NT2/D1 (cell line): ENCODE data around the gene S100A16.

Experiments used
- SUZ12 ChIP-seq: IDR thresholded peaks from 2 replicates; pipeline ENCODE4 v1.6.1; 2011; ENCODE audit not compliant: insufficient read length, insufficient read depth; ENCODE audit errors: extremely low read depth
- YY1 ChIP-seq: IDR thresholded peaks from 2 replicates; pipeline ENCODE4 v1.6.1; 2011; ENCODE audit not compliant: insufficient read length, insufficient read depth
- ZNF274 ChIP-seq: IDR thresholded peaks from 2 replicates; pipeline ENCODE4 v1.6.1; 2011; ENCODE audit warnings: mild to moderate bottlenecking, low read depth, low read length

- TF ChIP-seq YY1, result no peak
- TF ChIP-seq SUZ12, result no peak
- TF ChIP-seq ZNF274, result no peak
These were observed 14.4 kb downstream of the S100A16 start for GRCh38 chr1:153598309-153599172.
